GM19395 (cell line): Measurements from ENCODE around the gene CAMK1D.
"Not testable (repeated sequence)": the region's sequence is repeated elsewhere in the genome, so short reads cannot be mapped to it uniquely, and the experiment has no call there.

Source experiments
- ATAC-seq: cut with Tn5 transposase; IDR thresholded peaks from one replicate; pipeline ENCODE4 v1.9.1; 2021; ENCODE audit warnings: mild to moderate bottlenecking, moderate library complexity; ENCODE audit not compliant: unreplicated experiment

The CAMK1D gene

DNA sequence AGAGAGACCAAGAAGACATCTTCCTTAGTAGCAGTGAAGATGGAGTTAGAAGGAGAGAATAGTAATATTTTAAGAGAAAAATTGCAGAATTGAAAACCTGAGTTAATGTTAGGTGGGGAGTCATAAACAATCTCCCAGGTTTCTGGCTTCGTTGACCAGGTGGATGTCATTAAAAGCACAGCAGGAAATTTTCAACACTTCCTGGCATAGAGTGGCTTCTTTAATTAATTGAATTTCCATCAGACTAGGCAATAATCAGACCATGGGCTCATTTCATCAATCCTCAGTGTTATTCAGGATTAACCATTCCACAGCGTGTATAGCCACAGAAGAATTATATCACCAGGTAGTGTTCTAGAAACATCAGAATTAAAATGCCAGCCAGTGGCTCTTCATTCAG is 383.9 kb downstream of the CAMK1D start:
- ATAC-seq: no peak

DNA sequence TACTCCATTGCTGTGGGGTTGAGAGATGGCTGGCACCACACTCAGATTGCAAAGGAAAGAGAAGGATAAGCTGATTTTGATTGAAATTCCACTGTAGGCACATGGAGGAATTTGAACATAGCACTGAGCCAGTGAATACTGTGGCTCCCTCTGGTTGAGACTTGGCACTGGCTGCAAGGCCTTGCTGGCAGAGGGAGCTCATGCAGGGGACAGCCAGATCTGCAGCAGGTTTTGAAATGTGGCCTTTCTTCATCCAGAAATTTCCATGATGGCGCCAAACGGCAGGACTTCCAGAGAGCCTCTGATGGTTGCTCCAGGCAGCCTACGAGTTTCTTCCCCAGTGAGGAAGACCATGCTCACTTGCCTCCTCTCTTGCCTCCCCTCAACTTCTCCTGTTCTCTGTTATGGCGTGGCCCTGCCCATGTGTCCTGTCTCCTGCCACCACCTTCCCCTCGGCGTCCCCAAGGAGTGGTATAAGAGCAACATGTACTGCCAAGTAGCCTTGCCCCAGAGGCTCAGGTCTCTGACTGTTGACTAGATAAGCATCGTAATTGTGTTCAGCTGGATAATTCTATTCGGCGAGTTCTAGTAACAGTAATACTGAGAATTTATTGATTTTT is 386.6 kb downstream of the CAMK1D start:
- no peak for ATAC-seq

DNA sequence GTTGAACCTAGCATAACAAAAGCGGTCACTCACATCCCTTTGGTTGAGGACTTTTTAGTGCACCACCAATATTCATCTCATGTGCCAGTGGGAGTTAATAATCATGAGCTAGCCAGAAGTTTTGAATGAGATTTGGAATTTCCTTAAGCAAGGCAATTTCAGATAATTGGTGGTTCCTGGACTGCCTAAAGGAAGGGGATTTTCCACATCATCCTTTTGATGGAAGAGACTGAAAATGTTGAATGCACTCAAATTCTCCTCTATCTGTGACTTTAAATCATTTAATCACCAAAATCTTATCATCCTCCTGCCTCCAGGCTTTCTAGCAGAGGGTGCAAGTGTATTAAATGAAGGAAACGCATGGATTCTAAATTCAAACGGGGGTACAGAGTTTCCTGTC is 391.5 kb downstream of the CAMK1D start:
- no peak for ATAC-seq

DNA sequence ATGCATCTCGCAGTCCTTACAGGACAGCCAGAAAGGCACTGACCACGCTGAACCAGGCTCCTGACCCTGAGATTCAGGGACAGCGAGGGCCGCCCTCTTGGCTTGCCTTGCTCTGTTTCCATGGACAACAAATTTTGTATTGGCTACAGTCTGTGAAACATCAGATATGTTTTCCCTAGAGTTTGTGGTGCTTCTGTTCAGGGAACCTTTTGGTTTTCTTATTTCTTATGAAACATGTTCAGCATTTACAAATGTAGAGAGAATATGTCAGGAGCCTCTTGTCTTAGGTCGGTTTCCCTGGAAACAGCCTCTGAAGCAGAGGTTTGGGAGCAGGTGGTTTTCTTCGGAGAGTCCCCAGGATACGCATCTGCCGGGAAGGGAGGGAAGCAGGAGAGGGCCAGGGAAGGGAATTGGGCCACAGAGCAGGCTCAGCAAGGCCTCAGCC is 392.0 kb downstream of the CAMK1D start:
- no peak for ATAC-seq

DNA sequence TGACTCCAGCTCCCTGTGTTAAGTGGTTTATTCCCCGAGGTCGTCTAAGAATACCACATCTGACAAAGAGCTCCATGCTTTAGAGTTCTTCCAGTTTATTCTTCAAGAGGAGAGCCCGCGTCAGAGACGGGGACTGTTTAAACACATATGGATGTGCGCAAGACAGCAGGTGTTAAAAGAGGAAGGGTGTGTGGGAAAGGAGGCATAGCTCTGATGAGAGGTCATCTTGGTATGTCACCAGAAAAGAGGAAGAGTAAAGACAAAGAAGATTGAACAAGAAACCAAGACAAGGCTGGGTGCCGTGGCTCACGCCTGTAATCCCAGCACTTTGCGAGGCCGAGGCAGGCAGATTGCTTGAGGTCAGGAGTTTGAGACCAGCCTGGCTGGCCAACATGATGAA is 393.4 kb downstream of the CAMK1D start:
- ATAC-seq: no peak

DNA sequence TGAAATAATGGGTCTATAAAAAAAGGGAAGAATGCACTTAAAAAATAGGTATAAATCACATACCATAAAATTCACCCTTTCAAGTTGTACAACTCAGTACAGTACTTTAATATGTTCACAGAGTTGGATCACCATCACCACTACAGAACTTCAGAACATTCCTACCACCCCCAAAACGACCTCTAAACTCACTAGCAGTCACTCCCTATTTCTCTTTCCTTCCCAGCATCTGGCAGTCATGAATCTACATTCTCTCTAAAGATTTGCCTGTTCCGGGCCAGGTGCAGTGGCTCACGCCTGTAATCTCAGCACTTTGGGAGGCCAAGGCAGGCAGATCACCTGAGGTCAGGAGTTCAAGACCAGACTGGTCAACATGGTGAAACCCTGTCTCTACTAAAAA is 394.1 kb downstream of the CAMK1D start:
- not testable (repeated sequence) for ATAC-seq

DNA sequence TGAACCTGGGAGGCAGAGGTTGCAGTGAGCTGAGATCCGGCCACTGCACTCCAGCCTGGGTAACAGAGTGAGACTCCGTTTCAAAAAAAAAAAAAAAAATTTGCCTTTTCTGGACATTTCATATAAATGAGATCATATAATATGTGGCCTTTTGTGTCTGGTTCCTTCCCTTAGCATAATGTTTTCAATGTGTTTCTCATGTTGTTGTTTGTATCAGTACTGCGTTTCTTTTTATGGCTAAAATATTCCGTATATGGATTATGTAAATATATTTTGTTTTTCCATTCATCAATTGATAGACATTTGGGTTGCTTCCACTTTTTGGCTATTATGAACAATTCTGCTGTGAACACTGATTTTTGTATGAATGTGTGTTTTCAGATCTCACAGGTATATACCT is 394.6 kb downstream of the CAMK1D start:
- no peak for ATAC-seq

DNA sequence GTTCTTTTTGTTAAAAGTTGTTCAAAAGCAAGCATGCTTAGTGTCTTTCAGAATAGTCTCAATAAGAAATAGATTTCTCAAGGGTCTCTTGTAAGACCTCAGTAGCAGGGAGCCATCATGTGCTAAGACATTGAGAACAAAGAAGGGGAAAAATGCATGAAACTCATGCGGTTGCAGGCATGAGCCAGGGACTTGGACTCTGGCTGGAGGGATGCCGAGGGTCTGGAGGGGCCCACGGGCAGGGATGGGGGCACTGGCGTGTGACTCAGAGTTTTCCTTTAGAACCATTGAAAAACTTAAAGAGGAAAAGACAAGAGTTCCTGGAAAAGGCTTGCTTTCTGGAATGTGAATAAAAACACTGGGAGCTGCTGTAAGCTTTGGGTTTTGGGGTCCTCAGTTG is 398.8 kb downstream of the CAMK1D start:
- ATAC-seq: no peak

DNA sequence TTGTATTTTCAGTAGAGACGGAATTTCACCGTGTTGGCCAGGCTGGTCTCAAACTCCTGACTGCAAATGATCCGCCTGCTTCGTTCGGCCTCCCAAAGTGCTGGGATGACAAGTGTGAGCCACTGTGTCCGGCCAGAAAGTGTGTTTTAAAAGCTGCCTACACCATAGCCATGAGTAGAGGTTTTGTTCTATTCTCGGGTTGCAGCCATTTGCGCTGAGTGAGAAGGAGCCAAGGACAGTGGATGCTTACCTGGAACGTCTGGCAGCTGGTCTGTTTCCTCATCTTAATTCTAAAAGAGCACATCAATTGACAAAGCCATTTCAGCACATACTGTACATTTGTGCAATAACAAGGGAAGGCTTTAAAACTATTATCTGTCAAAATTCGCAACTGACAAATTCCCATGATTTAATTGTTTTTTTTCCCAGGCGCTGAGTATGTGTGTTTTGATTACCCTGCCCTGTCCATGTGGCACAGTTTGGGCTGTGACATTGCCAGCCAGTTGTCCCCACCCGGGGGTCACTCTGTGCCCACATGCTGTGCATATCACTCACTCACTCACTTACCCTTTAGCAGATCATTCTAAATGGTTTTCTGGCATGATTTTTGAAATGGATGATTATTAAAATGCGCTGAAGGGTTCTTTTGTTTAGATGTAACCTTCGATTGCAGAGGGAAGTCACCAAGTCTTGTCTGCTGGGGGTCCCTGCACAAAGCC is 400.6 kb downstream of the CAMK1D start:
- ATAC-seq: no peak

DNA sequence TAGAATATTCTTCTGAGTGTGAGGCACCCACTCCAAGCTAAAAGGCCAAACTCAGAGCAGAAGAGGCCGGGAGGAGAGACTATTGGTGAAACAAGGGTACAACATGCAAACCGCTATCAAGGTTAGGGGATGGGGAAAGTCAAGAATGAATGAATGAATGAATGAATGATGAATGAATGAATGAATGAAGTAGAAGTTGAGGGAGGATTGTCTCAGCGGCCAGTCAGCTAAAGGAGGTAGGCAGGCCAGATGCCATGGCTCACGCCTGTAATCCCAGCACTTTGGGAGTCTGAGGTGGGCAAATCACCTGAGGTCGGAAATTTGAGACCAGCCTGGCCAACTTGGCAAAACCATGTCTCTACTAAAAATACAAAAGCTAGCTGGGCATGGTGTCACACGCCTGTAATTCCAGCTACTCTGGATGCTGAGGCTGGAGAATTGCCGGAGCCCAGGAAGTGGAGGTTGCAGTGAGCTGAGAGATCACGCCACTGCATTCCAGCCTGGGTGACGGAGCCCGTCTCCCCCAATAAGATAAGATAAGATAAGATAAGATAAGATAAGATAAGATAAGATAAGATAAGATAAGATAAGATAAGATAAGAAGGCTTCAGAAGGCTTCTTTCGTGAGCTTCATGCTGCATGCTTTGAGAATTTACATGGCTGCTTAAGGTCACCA is 401.3 kb downstream of the CAMK1D start:
- no peak for ATAC-seq

DNA sequence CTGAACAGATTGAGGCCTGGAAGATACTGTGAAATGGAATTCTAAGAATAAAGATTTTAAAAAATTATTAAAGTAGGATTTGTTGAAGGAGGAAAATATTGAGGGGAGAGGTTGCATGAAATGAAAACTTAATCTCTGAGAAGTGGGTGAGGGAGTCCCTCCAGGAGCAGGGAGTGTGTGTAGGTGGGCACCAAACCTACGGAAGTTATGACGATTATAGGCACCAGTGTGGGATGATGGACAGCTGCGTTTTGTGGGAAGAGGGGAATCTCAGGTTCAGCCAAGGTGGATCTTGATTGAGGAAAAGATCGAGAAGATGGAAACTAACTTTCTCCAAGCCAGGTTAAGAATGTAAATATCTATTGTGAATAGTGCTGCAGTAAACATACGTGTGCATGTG is 405.7 kb downstream of the CAMK1D start:
- no peak for ATAC-seq

DNA sequence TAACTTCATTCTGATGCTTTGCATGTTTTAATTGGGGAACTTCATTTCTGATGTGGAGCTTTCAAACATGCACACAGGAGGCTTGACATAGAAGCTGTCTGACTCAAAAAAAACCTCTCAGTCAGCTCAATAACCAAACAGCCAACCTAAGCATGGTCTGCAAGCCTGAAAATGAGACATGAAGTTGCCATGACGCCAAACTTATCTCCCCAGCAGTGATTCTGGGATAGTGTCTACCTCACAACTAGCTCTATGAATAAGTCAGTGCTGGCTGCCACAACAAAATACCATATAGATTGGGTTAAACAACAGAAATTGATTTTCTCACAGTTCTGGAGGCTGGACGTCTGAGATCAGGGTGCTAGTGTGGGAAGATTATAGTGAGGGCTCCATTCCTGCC is 408.0 kb downstream of the CAMK1D start:
- ATAC-seq: no peak

DNA sequence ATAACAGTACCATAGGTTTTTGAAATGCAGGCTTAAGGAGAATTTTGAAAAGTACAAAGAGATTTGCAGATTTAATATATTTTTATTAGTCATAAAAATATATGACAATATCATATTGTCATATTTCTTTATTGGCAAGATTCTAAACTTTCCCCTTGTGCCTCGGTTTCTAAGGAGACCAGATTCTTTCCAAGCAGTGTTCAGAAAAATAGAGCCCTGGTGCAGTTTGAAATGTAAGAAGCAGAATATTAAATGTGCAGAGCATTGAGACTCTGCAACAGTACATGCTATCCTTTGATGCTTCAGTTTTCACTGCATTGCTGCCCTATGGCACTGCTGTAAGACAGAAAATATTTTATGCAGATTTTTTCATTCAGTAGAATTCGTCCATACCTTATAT is 408.9 kb downstream of the CAMK1D start:
- no peak for ATAC-seq

DNA sequence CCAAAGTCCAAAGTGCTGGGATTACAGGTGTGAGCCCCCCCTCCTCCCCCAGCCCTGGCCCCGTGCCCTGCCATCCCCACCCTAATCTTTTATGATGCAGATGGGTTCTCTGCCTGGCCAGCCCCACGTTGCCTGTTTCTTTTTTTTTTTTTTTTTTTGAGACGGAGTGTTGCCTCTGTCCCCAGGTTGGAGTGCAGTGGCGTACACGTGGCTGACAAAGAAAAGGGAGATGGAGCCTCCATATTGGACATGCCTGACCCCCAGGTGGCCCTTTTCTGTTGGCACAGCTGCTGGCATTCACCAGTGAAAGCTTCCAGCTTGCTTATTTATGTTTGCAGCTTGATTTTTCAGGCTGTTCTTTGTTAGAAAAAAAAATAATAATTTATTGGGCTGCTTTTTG is 416.9 kb downstream of the CAMK1D start:
- no peak for ATAC-seq

DNA sequence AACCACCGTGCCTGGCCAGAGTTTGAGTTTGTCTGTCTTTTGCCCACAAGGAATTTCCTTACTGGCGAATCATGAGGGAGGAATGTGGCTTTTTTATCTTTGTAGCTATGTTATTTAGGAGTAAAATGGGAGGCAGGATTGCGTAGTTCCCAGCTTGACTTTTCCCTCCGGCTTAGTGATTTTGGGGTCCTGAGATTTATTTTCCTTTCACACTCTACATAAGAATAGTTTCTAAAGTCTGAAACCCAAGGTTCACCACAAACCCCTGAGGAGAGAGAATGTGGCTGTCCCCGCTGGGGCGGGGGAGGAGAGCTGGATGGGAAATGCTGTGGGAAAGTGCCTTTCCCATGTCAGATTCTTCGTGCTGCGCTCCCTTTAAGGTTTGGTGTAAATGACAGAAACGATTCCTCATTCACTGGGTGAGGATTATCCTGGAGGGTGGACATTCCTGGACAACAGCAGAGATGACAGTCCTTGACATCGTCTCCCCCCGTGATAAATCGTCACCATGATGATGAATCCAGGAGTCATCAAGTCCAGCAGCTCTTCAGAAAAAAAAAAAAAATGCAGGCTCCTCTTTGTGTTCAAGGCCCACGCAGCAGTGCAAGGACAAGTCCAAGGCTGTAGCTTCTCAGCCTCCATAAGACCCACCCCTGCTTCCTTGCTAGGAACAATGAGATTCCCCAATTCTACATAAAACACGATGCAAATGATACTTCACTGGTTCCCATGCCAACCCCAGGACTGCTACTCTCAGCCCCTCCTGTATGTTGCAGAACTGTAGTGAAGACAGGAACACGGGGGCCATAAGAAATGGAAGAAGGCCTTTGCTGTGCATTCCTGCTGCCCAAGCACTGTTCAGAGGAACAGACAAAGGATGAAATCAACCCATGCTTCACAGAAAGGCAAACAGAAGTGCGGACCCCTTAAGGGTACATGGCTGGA is 419.1 kb downstream of the CAMK1D start:
- no peak for ATAC-seq

DNA sequence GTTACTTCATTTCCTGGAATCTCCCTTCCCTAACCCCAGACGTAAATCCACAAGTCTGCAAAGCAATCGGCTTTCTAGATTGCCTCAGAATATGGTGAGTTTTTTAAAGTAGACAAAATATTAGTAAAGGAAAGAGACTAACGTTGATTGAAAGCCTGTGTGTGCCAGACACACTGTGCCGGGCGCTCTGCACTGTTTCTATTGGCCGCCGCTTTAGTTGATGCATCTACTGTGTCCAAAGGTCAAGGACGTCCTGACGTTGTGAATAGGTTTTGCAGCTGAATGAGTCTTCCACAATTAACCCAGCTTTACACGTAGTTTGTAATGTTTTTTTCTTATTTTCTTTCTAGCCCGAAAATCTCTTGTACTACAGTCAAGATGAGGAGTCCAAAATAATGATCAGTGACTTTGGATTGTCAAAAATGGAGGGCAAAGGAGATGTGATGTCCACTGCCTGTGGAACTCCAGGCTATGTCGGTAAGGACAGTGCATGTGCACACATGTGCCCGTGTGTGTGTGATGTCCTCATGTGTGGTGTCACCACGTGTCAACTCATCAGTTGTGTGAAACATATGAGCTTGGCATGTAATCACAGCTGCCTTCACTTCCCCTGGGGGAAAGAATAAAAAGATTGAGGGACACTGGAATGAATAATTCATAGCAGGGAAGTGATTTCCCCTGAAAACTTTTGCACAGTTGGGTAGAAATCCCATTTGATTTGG is 420.1 kb downstream of the CAMK1D start:
- no peak for ATAC-seq

DNA sequence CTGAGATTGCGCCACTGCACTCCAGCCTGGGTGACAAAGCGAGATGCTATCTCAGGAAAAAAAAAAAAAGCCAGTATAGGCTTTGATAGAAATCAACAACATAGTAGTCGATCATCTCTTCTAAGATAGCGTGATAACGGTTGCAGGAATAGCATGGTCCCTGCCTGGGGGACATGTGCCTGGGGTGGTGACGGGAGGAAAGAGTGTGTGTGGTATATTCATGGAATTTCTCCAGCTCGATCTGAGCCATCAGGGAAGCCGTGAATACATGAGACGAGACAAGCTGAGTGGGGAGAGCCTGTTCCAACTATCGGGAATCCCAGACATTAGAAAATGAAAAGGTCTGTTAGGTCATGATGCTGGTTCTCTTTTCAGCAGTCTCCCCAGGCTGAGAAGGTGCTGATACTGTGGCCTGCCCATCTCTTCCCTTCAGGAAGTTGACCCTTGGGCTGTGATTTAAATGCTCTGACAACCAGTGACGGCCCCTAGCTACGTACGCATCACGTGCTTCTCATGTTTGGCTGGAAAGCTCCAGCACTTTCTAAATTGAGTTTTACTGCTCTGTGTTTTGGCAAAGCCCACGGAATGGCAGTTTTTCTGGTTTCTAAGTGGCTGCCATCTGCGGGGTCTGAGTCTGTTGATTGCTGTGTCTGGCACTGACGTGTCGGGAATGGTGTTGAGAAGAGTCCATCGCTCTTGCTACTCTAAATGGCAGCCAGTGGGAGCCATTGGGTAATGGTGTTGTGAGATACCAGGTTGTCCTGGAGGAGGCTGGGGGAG is 422.8 kb downstream of the CAMK1D start:
- ATAC-seq: no peak

DNA sequence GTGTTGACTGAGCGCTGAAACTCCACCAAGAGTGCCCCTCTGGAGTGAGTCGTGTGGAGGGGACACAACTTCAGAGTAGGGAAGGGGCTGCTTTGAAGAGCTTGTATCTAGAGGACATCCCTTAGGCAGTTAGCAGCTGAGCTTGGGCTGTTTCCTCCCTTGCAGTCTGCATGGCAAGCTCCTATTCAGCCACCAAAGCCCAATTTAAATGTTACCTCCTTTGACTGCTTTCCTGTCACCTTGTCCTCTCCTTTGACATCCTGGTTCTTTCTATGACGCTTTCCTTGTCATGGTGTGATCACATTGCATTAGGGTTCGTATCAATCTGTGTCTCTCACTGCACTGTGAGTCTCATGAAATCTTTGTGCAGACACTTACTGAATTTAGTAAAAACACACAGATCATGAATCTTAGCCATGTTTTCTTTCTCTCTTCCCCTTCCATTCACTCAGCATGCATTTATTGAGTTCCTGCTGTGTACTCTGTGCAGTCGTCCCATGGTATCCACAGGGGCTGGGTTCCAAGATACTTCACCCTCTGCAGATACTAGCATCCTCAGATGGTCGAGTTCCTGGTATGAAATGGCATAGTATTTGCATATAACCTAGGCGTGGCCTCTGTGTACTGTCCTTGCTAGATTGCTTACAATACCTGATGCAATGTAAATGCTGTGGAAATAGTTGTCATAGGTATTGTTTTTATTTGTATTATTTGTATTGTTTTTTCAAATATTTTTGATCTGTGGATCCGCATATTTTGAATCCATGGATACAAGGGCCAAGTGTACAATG is 423.6 kb downstream of the CAMK1D start:
- no peak for ATAC-seq
